OCI-M1 (cell line): Measurements from ENCODE around the gene FILIP1.
"Not testable (repeated sequence)": the region's sequence is repeated elsewhere in the genome, so short reads cannot be mapped to it uniquely, and the experiment has no call there.

Source experiments
- DNase-seq: peaks from one replicate; lab custom pipeline; 2025; lab: John Stamatoyannopoulos, UW

FILIP1 gene

DNA sequence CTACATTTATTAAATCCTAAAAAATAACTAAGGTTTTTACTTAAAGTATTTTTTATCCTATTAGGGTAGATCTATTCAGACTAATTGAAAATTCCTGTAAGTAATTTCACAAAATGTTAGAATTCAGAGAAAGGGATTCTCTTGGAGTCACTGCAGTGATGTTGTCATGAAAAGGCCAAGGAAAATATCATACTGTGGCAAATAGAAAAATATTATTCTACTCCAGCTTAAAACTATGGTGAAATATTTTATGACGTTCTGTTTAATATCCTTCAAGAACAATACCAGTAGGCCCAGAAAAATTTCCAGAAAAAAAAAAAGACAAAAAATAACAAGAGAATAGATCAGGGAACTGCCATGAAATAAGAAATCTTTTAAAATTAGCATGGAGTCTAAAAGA, 73.6 kb downstream of the FILIP1 start:
- DNase-seq: no peak

DNA sequence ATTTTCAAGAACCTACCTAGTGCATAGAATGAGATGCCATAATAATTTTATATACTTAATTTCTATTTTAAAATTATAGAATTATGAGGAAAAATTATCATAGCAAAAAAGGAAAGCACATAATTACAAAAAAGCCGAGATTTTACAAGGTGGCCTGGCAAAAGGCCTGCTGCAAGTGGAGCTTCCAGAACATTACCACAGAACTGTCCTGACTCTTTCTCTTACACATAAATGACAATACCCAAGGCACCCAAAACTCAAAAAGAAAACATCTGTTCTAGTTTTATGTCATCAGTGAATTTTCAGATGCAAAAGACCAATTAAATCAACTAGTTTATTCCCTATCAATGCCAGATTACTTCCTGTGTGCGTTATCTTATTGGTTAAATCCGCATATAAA, 74.2 kb downstream of the FILIP1 start:
- no peak for DNase-seq

DNA sequence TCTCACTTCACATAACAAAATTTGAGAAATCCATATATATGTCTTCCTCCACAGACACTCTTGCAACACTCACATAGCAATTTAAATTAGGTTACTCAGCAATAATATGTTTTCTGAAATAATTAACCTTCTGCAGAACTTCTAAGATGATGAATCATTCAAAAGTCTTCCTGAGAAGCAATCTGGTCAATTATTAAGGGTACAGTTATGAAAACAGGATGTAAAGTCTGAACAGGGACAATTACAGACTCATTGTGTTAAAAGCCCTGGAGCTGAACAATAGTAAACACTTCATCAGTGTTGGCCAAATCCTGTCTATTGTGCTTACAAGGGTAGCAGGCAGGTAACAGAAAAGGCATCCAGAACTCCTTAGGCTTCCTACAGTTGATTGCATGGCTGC, 75.4 kb downstream of the FILIP1 start:
- DNase-seq: no peak

DNA sequence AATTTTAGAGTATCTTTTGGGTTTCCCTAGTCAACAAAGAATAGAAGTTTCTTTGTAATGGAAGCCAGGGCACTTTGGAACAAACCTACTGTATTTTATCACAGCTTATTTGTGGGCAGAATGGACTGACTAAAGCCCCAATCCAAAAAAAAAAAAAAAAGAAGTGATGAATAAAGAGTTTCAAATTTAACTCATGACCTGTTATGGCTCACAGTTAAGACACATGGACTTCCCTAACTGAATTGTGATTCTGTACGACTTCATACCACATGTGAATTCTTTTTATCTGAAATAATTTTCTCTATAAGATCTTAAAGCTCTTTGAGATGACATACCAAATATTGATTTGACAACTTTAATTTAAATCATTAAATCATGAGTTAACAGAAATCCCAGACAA, 77.2 kb downstream of the FILIP1 start:
- DNase-seq: no peak

DNA sequence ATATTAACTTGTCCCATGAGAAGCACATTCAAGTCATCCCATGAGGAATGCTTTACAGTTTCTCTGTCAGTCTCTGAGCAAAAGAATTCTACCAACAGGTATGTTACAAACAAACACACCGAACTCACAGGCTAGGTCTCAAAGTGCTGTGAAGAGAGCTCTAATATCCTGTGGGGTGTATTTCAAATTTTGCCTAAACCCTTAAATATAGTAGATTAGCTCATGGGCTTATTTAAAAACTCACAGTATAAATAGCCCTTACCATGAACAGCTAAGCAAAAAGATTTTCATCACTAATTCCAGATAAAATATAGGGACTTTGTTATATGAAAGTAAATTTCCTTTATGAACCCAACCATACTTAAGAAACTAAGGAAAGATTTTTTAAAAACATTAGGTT, 77.8 kb downstream of the FILIP1 start:
- no peak for DNase-seq

- no peak for DNase-seq
These were observed 79.1 kb downstream of the FILIP1 start for GRCh38 chr6:75414445-75415021.

GRCh38 chr6:75412969-75413662, 80.5 kb downstream of the FILIP1 start:
- DNase-seq: no peak

DNA sequence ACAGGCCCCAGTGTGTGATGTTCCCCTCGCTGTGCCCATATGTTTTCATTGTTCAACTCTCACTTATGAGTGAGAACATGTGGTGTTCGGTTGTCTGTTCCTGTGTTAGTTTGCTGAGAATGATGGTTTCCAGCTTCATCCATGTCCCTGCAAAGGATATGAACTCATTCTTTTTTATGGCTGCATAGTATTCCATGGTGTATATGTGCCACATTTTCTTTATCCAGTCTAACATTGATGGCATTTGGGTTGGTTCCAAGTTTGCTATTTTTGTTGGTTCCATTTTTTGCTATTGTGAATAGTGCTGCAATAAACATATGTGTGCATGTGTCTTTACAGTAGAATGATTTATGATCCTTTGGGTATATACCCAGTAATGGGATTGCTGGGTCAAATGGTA, 83.0 kb downstream of the FILIP1 start:
- DNase-seq: not testable (repeated sequence)

DNA sequence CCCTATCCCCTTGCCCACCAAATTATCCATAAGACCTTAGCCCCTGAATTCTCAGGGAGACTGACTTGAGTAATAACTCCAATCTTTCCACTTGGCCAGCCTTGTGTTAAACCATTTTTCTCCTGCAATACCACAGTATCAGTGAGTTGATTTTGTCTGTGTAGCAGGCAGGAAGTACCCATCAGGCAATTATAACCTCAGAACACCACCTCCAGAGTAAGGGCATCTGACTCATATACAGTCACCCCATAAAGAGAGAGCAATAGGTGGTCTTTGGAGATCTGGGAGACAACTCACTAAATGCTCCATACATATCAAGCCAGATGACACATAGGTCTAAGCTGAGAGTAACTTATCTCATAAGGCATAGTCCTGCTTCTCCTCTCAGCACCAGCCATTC, 83.7 kb downstream of the FILIP1 start:
- peak; percentile 21 for DNase-seq

DNA sequence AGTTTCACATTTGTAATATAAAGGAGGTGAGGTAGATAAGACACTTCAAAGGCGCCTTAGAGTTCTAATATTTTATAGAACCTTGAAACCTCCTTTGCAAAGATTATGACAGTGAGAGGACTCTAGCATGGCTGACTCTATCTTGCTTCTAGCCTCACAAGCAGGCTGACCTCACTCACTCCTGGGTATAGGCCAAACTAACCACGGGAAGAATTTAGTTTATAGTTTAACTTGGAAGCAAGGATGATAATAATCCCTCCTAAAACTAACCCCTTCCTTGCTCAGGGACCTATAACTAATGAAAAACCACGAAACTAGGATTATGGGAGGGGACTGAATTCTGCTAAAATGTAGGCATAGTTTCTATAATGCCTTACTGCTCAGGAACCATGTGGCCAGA, 84.3 kb downstream of the FILIP1 start:
- no peak for DNase-seq

- DNase-seq: no peak
These were observed 90.0 kb downstream of the FILIP1 start for GRCh38 chr6:75403563-75404080.

- DNase-seq: no peak
These were observed 91.3 kb downstream of the FILIP1 start for GRCh38 chr6:75402296-75402695.

DNA sequence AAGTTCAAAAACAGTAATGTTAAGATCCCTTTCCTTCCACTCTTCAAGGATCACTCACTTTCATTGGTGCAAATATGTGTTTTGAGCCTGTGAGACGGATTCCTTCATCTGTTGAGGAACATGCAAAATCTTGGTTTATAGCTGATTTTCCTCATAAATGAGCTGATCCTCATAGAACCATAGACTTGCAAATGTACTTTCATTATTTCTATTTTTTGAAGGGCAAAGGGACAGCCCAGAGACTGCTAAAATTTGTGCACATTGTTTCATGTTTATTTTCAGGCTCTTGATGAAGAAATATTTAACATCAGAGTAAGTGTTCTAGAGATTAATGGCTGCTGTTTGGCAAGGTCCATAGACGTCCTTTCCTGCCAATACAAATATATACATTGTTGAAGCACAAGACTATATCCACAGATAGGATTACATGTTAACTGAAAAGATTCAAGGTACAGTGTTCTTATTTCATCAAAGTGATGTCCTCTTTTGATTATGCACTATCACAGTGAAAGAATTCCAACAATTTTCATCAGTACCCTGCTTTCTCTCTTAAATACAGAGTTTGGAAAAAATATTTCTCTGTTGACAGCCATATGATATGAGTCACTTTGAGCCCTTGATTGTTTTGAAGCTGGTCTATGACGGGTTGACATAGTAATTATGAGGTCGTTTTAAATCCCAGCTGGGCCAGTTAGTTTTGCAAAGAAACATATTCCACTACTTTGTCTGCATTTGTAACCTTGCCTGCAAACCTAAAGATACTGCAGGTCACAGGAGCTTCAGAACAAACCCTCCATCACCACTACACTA, 95.7 kb downstream of the FILIP1 start:
- DNase-seq: no peak

- DNase-seq: no peak
These were observed 96.4 kb downstream of the FILIP1 start for GRCh38 chr6:75397171-75397570.

DNA sequence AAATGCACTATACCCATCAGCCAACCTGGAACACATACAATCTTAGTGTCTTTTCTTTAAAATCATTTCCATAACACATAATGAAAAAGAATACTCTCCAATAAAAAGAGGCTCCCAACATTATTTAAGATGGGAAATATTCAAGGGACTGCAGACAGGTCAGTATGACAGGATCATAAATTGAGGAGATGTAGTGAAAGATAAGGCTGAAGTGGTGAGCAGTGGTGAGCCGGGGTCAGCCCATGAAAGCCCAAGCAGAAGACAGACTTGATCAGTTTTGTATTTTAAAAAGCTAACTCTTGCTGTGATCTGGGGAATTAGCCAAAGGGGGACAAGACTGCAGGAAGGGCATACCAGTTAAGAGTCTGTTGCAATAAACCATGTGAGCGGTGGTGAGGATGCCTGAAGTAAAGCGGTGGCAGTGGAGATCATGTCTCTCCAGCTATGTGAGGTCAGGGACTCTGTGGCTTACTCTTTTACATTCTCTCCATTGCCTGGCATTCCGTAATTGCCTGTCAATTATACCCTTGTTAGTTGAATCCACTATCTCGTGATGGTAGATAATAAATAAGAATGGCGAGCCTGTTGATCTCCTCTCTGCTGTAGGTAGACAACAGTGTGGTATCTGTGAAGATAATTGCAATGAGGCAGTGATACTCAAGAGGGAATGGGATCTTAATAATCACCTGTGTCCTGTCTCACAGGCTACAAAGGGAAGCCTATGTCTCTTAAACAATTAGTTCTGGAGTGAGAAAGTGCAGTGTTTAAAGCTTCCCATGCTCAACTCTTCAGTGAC, 97.4 kb downstream of the FILIP1 start:
- DNase-seq: no peak

DNA sequence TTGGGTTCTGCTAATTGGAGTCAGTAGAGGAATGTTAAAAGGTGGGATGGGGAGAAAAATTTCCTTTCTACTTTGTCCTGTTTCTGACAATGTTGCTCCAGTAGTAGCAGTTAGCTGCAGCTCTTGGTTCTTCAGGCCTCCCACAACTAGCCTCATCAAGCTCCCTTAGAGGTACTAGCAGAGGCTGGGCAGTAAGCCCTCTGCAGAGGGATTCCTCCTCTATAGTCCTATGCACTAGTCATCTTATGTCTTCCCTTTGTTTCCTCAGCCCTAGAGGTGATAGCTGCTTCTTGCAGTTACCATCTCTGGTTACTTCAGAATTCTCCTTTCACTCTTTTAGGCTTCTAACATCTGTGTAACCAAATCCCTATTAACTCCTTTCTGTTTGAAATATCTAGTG, 99.8 kb downstream of the FILIP1 start:
- no peak for DNase-seq

GRCh38 chr6:75391276-75391675, 102.3 kb downstream of the FILIP1 start:
- DNase-seq: no peak

DNA sequence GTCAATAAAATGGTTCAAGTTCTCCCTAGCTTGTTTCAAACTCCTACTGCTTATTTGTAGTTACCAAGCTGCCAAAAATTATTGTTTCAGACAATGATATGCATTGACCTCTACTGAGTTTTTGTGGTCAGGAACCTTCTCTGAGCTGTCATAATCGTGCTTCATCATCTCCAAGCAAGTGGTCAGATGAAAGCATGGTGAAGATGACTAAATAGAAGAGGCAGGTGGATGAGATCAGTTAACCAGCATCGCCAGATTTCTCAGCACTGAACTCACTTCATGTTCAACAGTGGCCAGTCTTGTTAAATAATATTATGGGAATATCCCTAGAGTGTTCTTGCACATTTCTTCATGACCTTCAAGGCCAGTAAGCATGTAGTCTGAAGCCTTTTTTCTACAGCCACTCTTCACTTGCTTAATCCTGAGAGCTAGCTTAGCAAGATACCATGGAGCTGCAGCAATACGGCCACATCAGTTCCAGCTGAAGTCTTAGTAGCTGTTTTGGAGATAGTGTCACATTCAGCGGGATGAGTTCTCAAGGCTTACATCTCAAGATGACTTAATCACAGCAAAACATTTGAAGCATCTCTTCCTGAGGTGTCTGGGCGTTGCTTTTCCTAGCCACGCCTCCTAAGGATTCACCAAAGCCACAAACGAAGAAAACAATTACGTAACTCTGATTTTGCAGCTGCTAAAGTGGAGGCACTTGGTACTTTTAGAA, 107.4 kb downstream of the FILIP1 start:
- no peak for DNase-seq

DNA sequence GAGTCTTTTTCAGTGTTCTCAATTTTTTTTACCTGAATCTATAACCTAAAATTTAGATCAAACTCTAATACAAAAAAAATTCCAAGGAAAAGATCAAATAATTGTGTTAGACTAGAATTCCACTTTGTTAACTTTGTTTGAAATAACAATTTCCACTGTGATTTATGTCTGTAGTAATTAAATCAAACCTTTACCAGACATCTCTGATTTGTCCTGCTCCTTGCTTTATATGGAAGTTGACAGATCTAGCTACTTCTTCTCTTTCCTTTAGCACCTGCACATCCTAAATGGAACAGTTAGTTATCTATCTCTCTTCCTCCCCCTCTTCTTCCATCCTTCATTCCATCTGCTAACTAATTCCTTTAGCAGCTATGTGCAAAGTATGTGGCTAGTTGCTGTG, 109.5 kb downstream of the FILIP1 start:
- DNase-seq: no peak

- no peak for DNase-seq
These were observed 111.0 kb downstream of the FILIP1 start for GRCh38 chr6:75382634-75382900.

DNA sequence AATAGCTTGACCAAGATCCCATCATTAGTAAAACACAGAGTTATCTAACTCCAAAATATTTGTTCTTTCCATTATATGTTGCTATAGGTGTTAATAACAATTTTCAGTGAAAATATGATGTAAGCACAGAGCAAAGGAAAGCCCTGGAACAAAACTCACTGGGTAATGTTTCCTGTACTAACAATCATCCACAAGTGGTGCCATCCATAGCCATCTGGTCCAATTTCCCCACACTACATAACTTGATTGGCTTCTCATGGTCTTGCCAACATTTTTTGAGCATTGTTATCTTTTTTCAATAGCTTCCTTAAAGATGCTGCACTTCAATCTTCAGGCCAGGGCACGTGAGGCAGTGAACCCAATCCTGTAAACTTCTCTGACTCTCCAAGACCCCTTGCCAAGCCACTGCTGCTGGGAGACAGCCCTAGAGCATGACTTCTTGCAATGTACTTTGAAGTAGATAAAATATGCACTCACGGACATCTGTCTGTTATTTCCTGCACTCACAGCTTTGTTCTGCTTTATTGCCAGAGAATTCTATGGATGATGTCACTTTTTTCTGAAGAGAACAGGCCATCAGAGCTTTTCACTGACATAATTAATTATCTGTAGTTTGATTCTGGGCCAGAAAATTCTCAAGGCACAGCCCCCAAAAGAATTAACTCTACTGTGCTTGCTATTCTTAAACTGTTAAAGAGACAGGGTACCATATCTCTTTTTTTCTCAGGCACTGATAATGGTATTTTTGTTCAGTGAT, 111.5 kb downstream of the FILIP1 start:
- no peak for DNase-seq
